ENCODE measurements around the gene EYS.

Gene EYS

GRCh38 chr6:64081453-64081852, 1625.6 kb downstream of the EYS start:
- no peak for TF ChIP-seq POLR2A (IDR thresholded peaks at IDR 0.05; ENCODE audit: extremely low read depth, insufficient read length)
- TF ChIP-seq MYC (IDR thresholded peaks at IDR 0.05; ENCODE audit: low read depth, low read length): no peak
- TF ChIP-seq, protein P1, sequence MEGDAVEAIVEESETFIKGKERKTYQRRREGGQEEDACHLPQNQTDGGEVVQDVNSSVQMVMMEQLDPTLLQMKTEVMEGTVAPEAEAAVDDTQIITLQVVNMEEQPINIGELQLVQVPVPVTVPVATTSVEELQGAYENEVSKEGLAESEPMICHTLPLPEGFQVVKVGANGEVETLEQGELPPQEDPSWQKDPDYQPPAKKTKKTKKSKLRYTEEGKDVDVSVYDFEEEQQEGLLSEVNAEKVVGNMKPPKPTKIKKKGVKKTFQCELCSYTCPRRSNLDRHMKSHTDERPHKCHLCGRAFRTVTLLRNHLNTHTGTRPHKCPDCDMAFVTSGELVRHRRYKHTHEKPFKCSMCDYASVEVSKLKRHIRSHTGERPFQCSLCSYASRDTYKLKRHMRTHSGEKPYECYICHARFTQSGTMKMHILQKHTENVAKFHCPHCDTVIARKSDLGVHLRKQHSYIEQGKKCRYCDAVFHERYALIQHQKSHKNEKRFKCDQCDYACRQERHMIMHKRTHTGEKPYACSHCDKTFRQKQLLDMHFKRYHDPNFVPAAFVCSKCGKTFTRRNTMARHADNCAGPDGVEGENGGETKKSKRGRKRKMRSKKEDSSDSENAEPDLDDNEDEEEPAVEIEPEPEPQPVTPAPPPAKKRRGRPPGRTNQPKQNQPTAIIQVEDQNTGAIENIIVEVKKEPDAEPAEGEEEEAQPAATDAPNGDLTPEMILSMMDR (IDR thresholded peaks at IDR 0.05; ENCODE audit: low read depth, low read length): no peak
- no peak for TF ChIP-seq MAX (IDR thresholded peaks at IDR 0.05; ENCODE audit: low read depth, low read length)
- DNase-seq (ENCODE audit: low read depth): no peak
- H3K4me3 ChIP-seq (ENCODE audit: low read depth, low read length): no peak overlapping the region

- no peak for DNase-seq (ENCODE audit: low read depth)
- no peak overlapping the region for H3K4me3 ChIP-seq (ENCODE audit: low read depth, low read length)
- TF ChIP-seq, protein P1 (IDR thresholded peaks at IDR 0.05; ENCODE audit: low read depth, low read length): no peak
- no peak for TF ChIP-seq MYC (IDR thresholded peaks at IDR 0.05; ENCODE audit: low read depth, low read length)
- no peak for TF ChIP-seq MAX (IDR thresholded peaks at IDR 0.05; ENCODE audit: low read depth, low read length)
- TF ChIP-seq POLR2A (IDR thresholded peaks at IDR 0.05; ENCODE audit: extremely low read depth, insufficient read length): no peak
Measured at GRCh38 chr6:64074981-64075380, 1632.0 kb downstream of the EYS start.

DNA sequence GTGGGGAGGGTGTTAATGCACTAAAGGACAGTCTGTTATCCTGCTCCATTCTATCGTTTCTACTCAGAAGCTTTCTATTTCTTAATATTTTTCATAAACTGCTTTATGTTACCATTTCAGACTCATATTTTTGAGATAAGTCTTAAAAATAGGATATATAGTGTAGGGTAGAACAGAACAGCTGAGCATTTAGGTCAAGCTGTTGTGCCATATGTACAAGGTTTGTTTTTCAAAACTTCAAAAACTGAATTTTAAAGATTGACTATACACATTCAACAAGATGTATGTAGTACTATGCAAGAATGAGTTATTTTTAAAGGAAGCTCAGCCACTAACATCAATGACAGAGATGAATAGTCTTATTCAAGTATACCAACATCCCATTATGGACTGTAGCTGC, 1634.3 kb downstream of the EYS start:
- TF ChIP-seq, protein P1 (IDR thresholded peaks at IDR 0.05; ENCODE audit: low read depth, low read length): no peak
- no peak for TF ChIP-seq MYC (IDR thresholded peaks at IDR 0.05; ENCODE audit: low read depth, low read length)
- no peak for TF ChIP-seq POLR2A (IDR thresholded peaks at IDR 0.05; ENCODE audit: extremely low read depth, insufficient read length)
- TF ChIP-seq MAX (IDR thresholded peaks at IDR 0.05; ENCODE audit: low read depth, low read length): no peak

GRCh38 chr6:64064919-64065318, 1642.1 kb downstream of the EYS start:
- no peak for DNase-seq (ENCODE audit: low read depth)
- no peak overlapping the region for H3K4me3 ChIP-seq (ENCODE audit: low read depth, low read length)
- TF ChIP-seq POLR2A (IDR thresholded peaks at IDR 0.05; ENCODE audit: extremely low read depth, insufficient read length): no peak
- TF ChIP-seq MAX (IDR thresholded peaks at IDR 0.05; ENCODE audit: low read depth, low read length): no peak
- no peak for TF ChIP-seq MYC (IDR thresholded peaks at IDR 0.05; ENCODE audit: low read depth, low read length)
- TF ChIP-seq, protein P1 (IDR thresholded peaks at IDR 0.05; ENCODE audit: low read depth, low read length): no peak

More for the DNA sequence above, 1634.3 kb downstream of the EYS start:
- H3K4me3 ChIP-seq (ENCODE audit: low read depth, low read length): no peak overlapping the region
- DNase-seq (ENCODE audit: low read depth): no peak

DNA sequence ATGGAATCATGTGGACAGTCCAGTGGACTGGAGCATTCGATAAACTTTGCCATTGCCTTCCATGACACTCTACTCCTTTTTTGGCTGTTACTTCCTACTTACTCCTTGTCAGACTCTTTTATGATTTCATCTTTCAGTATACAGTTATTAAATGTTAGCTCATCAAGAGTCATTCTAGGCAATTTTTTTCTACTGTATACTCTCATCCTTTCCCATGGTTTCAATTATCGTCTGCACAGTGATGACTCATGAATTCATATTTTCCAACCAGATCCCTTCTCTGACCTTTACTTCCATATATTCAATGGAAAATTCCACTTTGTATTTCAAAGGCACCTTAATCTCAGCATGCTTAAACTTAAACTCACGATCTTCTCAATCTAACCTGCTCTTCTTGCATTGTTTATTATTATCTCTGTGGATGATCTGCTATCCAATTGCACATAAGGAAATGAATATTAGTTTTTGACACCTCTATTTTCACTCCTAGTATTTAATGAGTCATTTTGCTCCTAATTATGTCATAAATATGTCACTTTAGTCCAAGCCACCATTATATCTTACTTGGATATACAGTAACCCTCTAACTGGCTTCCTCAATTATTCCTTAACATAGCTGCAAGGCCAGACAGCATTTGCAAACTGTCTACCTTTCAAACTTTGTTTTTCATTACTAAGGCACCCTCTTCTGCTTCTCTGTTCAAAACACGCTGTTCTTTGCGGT, 1643.9 kb downstream of the EYS start:
- no peak for DNase-seq (ENCODE audit: low read depth)
- no peak for TF ChIP-seq POLR2A (IDR thresholded peaks at IDR 0.05; ENCODE audit: extremely low read depth, insufficient read length)
- no peak overlapping the region for H3K4me3 ChIP-seq (ENCODE audit: low read depth, low read length)

DNA sequence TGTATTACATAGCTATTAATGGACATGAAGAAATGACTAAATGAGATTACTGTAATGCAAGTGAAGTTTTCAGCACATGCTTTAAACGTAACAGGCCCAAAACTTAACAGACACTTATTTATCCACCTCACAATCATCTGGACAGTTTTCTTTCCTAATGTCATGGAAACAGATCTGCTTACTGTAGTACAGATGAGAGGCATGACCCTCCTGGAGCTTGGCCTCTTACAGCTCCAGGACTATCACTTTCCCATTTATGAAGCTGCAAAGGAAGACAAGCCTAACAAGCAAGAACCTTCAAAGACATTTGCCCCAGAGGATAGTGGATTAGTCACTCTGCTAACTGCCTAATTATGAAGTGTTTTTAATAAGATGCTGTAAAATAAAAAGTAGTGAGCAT, 1652.2 kb downstream of the EYS start:
- DNase-seq (ENCODE audit: low read depth): no peak
- TF ChIP-seq, protein P1 (IDR thresholded peaks at IDR 0.05; ENCODE audit: low read depth, low read length): no peak
- TF ChIP-seq POLR2A (IDR thresholded peaks at IDR 0.05; ENCODE audit: extremely low read depth, insufficient read length) (no peak), MAX (IDR thresholded peaks at IDR 0.05; ENCODE audit: low read depth, low read length) (no peak), MYC (IDR thresholded peaks at IDR 0.05; ENCODE audit: low read depth, low read length) (no peak)

More for the DNA sequence above, 1652.2 kb downstream of the EYS start:
- no peak overlapping the region for H3K4me3 ChIP-seq (ENCODE audit: low read depth, low read length)
